ENCODE measurements around the gene DGKB. TPM values are rescaled to one million over a fixed set of nuclear protein-coding genes. Genes with fewer than 3 reads are reported as not detected.

The DGKB gene
- total RNA-seq, 4 donors from 2014 or later, result 4.4 to 33.1 (median 9.3) TPM

DNA sequence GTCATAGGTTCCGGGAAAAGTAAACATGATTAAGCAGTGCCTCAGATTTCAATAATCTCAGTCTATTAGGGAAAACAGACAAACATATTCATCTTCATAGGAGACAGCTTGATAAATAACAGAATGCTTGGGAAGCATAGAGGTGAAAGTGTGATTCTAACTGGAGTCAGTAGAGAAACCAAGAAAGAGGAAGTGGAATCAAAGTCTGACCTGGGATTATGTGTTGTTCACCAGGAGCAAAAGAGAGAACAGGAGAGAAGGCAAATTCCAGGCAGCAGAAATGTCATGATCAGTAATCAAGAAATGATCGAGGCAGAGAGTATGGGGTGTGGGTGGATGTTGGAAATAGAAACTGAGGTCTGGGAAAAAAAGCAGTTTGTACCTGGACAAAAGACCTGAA is 43.7 kb downstream of the DGKB start:
- no peaks in the 10 kb centered on the region for H3K9me3 ChIP-seq
- no peak overlapping the region for H3K27ac ChIP-seq
- TF ChIP-seq POLR2A (IDR thresholded peaks at IDR 0.05), result no peak
- TF ChIP-seq, protein P1, sequence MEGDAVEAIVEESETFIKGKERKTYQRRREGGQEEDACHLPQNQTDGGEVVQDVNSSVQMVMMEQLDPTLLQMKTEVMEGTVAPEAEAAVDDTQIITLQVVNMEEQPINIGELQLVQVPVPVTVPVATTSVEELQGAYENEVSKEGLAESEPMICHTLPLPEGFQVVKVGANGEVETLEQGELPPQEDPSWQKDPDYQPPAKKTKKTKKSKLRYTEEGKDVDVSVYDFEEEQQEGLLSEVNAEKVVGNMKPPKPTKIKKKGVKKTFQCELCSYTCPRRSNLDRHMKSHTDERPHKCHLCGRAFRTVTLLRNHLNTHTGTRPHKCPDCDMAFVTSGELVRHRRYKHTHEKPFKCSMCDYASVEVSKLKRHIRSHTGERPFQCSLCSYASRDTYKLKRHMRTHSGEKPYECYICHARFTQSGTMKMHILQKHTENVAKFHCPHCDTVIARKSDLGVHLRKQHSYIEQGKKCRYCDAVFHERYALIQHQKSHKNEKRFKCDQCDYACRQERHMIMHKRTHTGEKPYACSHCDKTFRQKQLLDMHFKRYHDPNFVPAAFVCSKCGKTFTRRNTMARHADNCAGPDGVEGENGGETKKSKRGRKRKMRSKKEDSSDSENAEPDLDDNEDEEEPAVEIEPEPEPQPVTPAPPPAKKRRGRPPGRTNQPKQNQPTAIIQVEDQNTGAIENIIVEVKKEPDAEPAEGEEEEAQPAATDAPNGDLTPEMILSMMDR (IDR thresholded peaks at IDR 0.05), result no peak
- H3K4me3 ChIP-seq, result no peak overlapping the region
- intact Hi-C loops (cut with DNase I; ENCODE audit: low total_unique reads), result no loop called here
- no peaks in the 10 kb centered on the region for H3K4me1 ChIP-seq
- no peaks in the 10 kb centered on the region for H3K27me3 ChIP-seq
- DNase-seq, result no peak
- H3K36me3 ChIP-seq, result no peaks in the 10 kb centered on the region

DNA sequence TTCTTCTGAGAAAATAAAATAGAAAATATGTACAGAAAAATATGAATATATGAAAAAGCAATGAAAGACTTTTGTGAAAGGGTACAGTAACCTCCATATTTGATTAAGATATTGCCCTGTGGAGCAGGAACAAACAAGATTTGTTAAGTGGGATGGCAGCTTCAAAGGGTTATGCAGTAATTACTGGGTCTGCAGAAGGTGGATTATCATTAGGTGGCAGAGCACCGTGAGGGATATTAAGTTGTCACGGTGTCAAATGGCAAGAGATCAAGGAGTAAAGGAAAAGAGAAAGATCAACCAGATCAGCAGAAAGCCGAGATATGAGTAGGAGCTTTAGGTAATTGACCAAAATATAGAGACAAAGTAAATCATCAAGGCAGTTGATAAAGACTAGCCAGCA is 44.1 kb downstream of the DGKB start:
- no peaks in the 10 kb centered on the region for H3K27me3 ChIP-seq
- no peaks in the 10 kb centered on the region for H3K9me3 ChIP-seq
- no peak for DNase-seq
- no peaks in the 10 kb centered on the region for H3K4me1 ChIP-seq
- no peaks in the 10 kb centered on the region for H3K36me3 ChIP-seq
- intact Hi-C loops (cut with DNase I; ENCODE audit: low total_unique reads), result no loop called here
- no peak overlapping the region for H3K4me3 ChIP-seq
- H3K27ac ChIP-seq, result no peak overlapping the region
- TF ChIP-seq POLR2A (IDR thresholded peaks at IDR 0.05), result no peak
- TF ChIP-seq, protein P1 (IDR thresholded peaks at IDR 0.05), result no peak

DNA sequence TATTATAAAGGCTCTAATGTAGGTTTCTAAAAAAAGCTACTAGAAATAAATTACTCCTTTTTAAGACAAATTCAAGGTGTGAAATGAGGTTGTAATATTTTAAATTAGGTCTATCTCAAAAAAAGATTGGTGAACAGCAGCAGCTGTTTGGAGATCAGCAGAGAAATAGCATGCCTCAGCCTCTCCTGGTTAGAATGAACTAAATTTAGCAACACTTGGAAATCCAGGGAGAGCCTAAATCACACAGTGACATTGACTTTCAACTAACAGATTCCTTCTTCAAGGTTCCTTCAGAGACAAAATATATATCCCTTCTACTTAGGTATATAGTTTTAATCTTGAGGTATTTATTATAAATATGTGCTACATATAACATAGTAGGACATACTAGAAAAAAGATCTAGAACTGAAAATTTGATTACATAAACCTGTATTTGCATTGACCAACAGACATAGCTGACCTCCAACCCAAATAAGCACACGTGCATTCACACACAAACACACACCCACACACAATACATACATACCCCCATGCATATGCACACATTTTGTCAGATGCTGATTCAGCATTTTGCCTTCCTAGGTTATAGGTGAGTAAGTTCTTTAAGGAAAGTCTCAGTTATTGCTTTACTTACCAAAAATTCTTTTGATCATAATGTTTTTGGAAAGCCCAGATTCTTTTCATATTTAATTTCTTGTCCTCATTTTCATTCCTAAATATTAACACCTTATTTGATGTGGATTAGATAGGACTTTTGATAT is 47.3 kb downstream of the DGKB start:
- Histone ChIP-seq H3K27me3 (no peaks in the 10 kb centered on the region), H3K27ac (no peak overlapping the region), H3K9me3 (no peaks in the 10 kb centered on the region), H3K4me1 (no peaks in the 10 kb centered on the region), H3K4me3 (no peak overlapping the region), H3K36me3 (no peaks in the 10 kb centered on the region)
- TF ChIP-seq, protein P1 (IDR thresholded peaks at IDR 0.05), result no peak
- TF ChIP-seq POLR2A (IDR thresholded peaks at IDR 0.05), result no peak
- no peak for DNase-seq
- intact Hi-C loops (cut with DNase I; ENCODE audit: low total_unique reads), result no loop called here

DNA sequence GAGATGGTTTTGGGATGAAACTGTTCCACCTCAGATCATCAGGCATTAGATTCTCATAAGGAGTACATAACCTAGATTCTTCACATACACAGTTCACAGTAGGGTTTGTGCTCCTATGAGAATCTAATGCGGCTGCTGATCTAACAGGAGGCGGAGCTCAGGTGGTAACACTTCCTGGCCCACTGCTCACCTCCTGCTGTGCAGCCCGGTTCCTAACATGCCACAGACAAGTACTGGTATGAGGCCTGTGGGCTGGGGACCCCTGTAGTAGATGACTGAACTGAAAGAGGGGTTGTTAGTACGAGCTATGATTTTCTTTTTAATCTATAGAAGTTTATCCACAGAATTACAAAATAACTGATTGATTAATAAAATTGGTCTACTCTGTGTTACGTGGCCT is 48.1 kb downstream of the DGKB start:
- no peaks in the 10 kb centered on the region for H3K36me3 ChIP-seq
- H3K9me3 ChIP-seq, result no peaks in the 10 kb centered on the region
- DNase-seq, result no peak
- no peak for TF ChIP-seq POLR2A (IDR thresholded peaks at IDR 0.05)
- TF ChIP-seq, protein P1 (IDR thresholded peaks at IDR 0.05), result no peak
- no peak overlapping the region for H3K4me3 ChIP-seq
- intact Hi-C loops (cut with DNase I; ENCODE audit: low total_unique reads), result no loop called here
- H3K4me1 ChIP-seq, result no peaks in the 10 kb centered on the region
- H3K27ac ChIP-seq, result no peak overlapping the region
- no peaks in the 10 kb centered on the region for H3K27me3 ChIP-seq

DNA sequence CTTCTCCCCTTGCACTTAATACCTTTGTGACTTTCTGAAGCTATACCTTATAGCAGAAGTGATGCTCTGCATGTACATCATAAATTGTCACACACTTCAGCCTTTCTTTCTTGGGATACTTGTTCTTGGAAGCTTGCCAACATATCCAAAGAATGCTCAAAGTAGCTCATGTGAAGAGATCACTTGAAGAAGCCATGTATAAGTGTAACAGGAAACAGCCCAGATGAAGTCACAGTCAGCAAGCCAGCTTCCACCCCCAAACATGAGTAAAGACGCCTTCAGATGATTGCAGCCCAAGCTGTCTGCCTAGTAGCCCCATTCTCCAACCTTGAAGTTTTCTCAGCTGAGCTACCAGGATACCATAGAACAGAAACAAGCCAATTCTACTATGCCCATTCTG is 50.9 kb downstream of the DGKB start:
- Histone ChIP-seq H3K27ac (no peak overlapping the region), H3K36me3 (no peaks in the 10 kb centered on the region), H3K4me3 (no peak overlapping the region), H3K4me1 (no peaks in the 10 kb centered on the region), H3K9me3 (no peaks in the 10 kb centered on the region), H3K27me3 (no peaks in the 10 kb centered on the region)
- intact Hi-C loops (cut with DNase I; ENCODE audit: low total_unique reads), result no loop called here
- no peak for DNase-seq
- TF ChIP-seq, protein P1 (IDR thresholded peaks at IDR 0.05), result no peak
- TF ChIP-seq POLR2A (IDR thresholded peaks at IDR 0.05), result no peak
